Stomach (tissue), 4 donors: Measurements from ENCODE around the gene RNF149.

Experiments used
- CTCF ChIP-seq, 7 experiments: fragments of 450-650 bp in 4 of 7; fragments of 200-600 bp in 3 of 7; sonication (generic) in 3 of 7; IDR thresholded peaks; one replicate each; pipeline ENCODE4 v1.5.1; 2016 to 2019; ENCODE audit warnings: antibody characterized with exemption in 7 of 7, control low read depth in 2 of 7, mild to moderate bottlenecking in 1 of 7
- EP300 ChIP-seq: sonication (generic); formaldehyde crosslinking; IDR thresholded peaks from one replicate; pipeline ENCODE4 v1.6.1; 2017; ENCODE audit warnings: antibody characterized with exemption
- POLR2A ChIP-seq, 4 donors: fragments of 450-650 bp; IDR thresholded peaks; one replicate each; pipeline ENCODE4 v1.6.1; 2016; ENCODE audit warnings: antibody characterized with exemption in 4 of 4, control low read depth in 2 of 4, mild to moderate bottlenecking in 1 of 4, moderate library complexity in 1 of 4
- POLR2AphosphoS5 ChIP-seq, 3 donors: sonication (generic); formaldehyde crosslinking; IDR thresholded peaks; one replicate each; pipeline ENCODE4 v1.6.1; 2016; ENCODE audit warnings: antibody characterized with exemption in 3 of 3

- TF ChIP-seq CTCF (IDR thresholded peaks at IDR 0.05) (no peak), POLR2A (IDR thresholded peaks at IDR 0.05) (no peak), EP300 (no peak), POLR2AphosphoS5 (IDR thresholded peaks at IDR 0.05) (no peak)
These were observed 16.5 kb downstream of the RNF149 start for GRCh38 chr2:101291973-101292372.
